Pancreas (tissue), 10 donors: ENCODE data around the gene WNK1. TPM values are rescaled to one million over a fixed set of nuclear protein-coding genes. Genes with fewer than 3 reads are reported as not detected.
"Not testable (repeated sequence)": the region's sequence is repeated elsewhere in the genome, so short reads cannot be mapped to it uniquely, and the experiment has no call there.

Experiments used
- ATAC-seq, 4 donors: fragments of 200-7000 bp; cut with Tn5 transposase; one replicate each; pipeline versions ENCODE4 v1.8.0 to v1.9.1; 2020; ENCODE audit warnings: mild to moderate bottlenecking in 4 of 4, moderate library complexity in 4 of 4
- DNase-seq, 6 donors: peaks; one replicate each; pipeline ENCODE4 v3.0.0-alpha.2; 2020
- FAIRE-seq: peaks from 2 replicates; lab custom pipeline; 2012; peaks lifted over from hg19 to GRCh38; lab: Jason Lieb, UNC
- H3K27ac ChIP-seq, 4 donors: fragments of 200-600 bp; sonication (generic); 1 replicate in 3 of 4; 2 replicates in 1 of 4; pipeline versions ENCODE4 v1.5.0 to v1.8.0; 2020
- H3K27me3 ChIP-seq, 4 donors: fragments of 200-600 bp; one replicate each; pipeline ENCODE4 v1.8.0; 2021
- H3K36me3 ChIP-seq, 3 donors: fragments of 200-600 bp; sonication (generic) in 1 of 3; one replicate each; pipeline versions ENCODE4 v1.5.0 to v1.8.0; 2020 to 2021
- H3K4me1 ChIP-seq, 3 donors: fragments of 200-600 bp; one replicate each; pipeline ENCODE4 v1.8.0; 2021
- H3K4me3 ChIP-seq, 4 donors: fragments of 200-600 bp; sonication (generic) in 2 of 4; one replicate each; pipeline versions ENCODE4 v1.5.0 to v1.8.0; 2020 to 2021
- H3K9me3 ChIP-seq, 4 donors: fragments of 200-600 bp; one replicate each; pipeline ENCODE4 v1.8.0; 2021
- CTCF ChIP-seq, 4 donors: fragments of 200-600 bp; sonication (generic) in 3 of 4; IDR thresholded peaks; one replicate each; pipeline versions ENCODE4 v1.5.0 to v1.8.0; 2021; ENCODE audit warnings: antibody characterized with exemption in 4 of 4
- WGBS, 2 donors: extraction: QIAGEN DNeasy Blood & Tissue Kit; methylation state at CpG; one replicate each; pipeline ENCODE4 v1.1.7; 2013; 5-methylcytosine and 5-hydroxymethylcytosine counted together
- intact Hi-C, 3 donors: fragments of 100-400 bp; cut with DNase I; formaldehyde crosslinking; loops; one replicate each; pipeline versions ENCODE4 v1.11.1 to v1.14.2; 2022
- polyA plus RNA-seq, 2 donors: library from polyadenylated mRNA; stranded (reverse); fragments of 200-250 nt; gene quantifications; one replicate each; pipeline ENCODE4 v1.2.3, GENCODE V29; 2013
- total RNA-seq, 6 donors: library from RNA; stranded (reverse); fragmentation: NEBNext Ultra II Directional in 4 of 6; extraction: Animal tissue kit (Norgen Biotek cat#: 25700) in 4 of 6; gene quantifications; one replicate each; pipeline versions ENCODE4 v1.2.1 to v1.2.4, GENCODE V29; 2021 to 2023
- donor health status: healthy with polysubstance abuse.
- donor health status: DM: no; HTN: no; CAD: no; lungs with moderate emphysema.
- donor health status: DM: no; HTN: no; CAD: no.
- donor health status: control.
- donor health status: control.
- donor health status: Bipolar disorder and iron deficiency.
- donor health status: DM: yes; HTN: yes; CAD: no.
- donor health status: DM: no; HTN: no; CAD: no.
- donor health status: DM: no; HTN: no; CAD: no.
- donor health status: DM: yes; HTN: yes; CAD: no.

WNK1 gene
- total and polyA plus RNA-seq, 8 donors = 10.9 to 73.9 (median 39.6) TPM

DNA sequence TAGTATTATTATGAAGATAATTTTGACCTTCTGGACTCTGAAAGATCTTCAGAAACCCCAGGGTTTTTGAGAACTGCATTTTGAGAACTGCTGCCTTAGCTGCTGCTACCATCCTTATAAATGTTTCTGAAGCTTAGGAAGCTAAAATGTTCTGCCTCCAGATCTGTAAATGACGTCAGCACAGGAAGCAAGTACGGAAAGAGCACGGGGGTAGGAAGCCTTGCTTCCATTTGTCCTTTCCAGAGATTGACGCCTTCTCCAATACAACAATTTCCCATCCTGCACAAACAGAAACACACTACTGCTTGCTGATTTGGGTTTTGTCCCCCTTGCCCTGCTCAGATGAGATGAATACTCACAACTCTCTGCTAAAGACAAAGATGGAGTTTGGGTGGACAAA is 179.2 kb downstream of the WNK1 start:
- DNase-seq = no peak

GRCh38 chr12:935891-936290 is 183.5 kb downstream of the WNK1 start:
- 94 to 100% methylated on average over 12 of the region's 12 CpGs for WGBS, 2 donors
- H3K9me3 ChIP-seq, FAIRE-seq, H3K27ac ChIP-seq, H3K4me1 ChIP-seq, H3K4me3 ChIP-seq, H3K27me3 ChIP-seq, ATAC-seq, DNase-seq, H3K36me3 ChIP-seq, intact Hi-C loops: not testable (repeated sequence)

More for the DNA sequence above, 179.2 kb downstream of the WNK1 start:
- 93 to 99% methylated on average over 4 of the region's 4 CpGs for WGBS, 2 donors
- H3K27ac ChIP-seq = no peak overlapping the region
- no peak for TF ChIP-seq CTCF (IDR thresholded peaks at IDR 0.05)
- no peaks in the 10 kb centered on the region for H3K27me3 ChIP-seq
- H3K4me1 ChIP-seq = no peaks in the 10 kb centered on the region
- FAIRE-seq = no peak
- intact Hi-C loops = no loop called here
- no peak overlapping the region for H3K4me3 ChIP-seq
- peaks cover 6 to 32% (median 9%) of the 10 kb centered on the region in 3 donors for H3K36me3 ChIP-seq
- no peaks in the 10 kb centered on the region for H3K9me3 ChIP-seq
- no peak for ATAC-seq

- no peaks in the 10 kb centered on the region for H3K9me3 ChIP-seq
- intact Hi-C loops = no loop called here
- H3K4me1 ChIP-seq = no peaks in the 10 kb centered on the region
- no peaks in the 10 kb centered on the region for H3K27me3 ChIP-seq
- no peak overlapping the region for H3K4me3 ChIP-seq
- no peak overlapping the region for H3K27ac ChIP-seq
- TF ChIP-seq CTCF (IDR thresholded peaks at IDR 0.05) = no peak
- DNase-seq = no peak
- no peak for ATAC-seq
- H3K36me3 ChIP-seq = peaks cover 0 to 5% (median 0%) of the 10 kb centered on the region in 3 donors
- FAIRE-seq = no peak
- 82 to 84% methylated on average over 8 of the region's 8 CpGs for WGBS, 2 donors
Measured at GRCh38 chr12:936377-937345, 184.3 kb downstream of the WNK1 start.

DNA sequence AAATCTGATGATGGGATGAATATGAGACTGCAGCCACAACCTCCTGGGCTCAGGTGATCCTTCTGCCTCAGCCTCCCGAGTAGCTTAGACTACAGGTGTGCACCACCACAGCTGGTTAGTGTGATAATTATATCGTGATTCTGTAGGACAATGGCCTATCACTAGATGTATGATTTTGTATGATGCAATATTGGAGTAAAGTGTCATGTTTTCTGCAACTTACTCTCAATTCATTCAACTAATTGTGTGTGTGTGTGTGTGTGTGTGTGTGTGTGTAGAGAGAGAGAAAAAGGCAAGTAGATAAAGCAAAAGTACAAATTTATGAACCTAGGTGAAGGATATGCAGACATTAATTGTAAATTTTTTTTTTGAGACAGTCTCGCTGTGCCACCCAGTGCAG is 186.4 kb downstream of the WNK1 start:
- TF ChIP-seq CTCF (IDR thresholded peaks at IDR 0.05) = no peak
- WGBS, 2 donors = 86 to 91% methylated on average over 3 of the region's 3 CpGs
- Histone ChIP-seq H3K4me3 (no peak overlapping the region), H3K27ac (no peak overlapping the region), H3K36me3 (peaks cover 0 to 5% (median 0%) of the 10 kb centered on the region in 3 donors), H3K4me1 (no peaks in the 10 kb centered on the region), H3K27me3 (no peaks in the 10 kb centered on the region), H3K9me3 (no peaks in the 10 kb centered on the region)
- ATAC-seq (no peak), DNase-seq (no peak), FAIRE-seq (no peak)
- intact Hi-C loops = no loop called here

- intact Hi-C loops = no loop called here
- Histone ChIP-seq H3K4me3 (no peak overlapping the region), H3K36me3 (peaks cover 0 to 5% (median 0%) of the 10 kb centered on the region in 3 donors), H3K4me1 (peaks cover 0 to 2% (median 0%) of the 10 kb centered on the region in 3 donors), H3K27ac (no peak overlapping the region), H3K9me3 (no peaks in the 10 kb centered on the region), H3K27me3 (no peaks in the 10 kb centered on the region)
- WGBS, 2 donors = 90 to 92% methylated on average over 6 of the region's 6 CpGs
- TF ChIP-seq CTCF (IDR thresholded peaks at IDR 0.05) = no peak
- no peak for DNase-seq
- FAIRE-seq = no peak
- ATAC-seq = no peak
Measured at GRCh38 chr12:943051-943450, 190.7 kb downstream of the WNK1 start.
